ENCODE results near the gene FAM193A.
"Not testable (repeated sequence)": the region's sequence is repeated elsewhere in the genome, so short reads cannot be mapped to it uniquely, and the experiment has no call there.

FAM193A gene

DNA sequence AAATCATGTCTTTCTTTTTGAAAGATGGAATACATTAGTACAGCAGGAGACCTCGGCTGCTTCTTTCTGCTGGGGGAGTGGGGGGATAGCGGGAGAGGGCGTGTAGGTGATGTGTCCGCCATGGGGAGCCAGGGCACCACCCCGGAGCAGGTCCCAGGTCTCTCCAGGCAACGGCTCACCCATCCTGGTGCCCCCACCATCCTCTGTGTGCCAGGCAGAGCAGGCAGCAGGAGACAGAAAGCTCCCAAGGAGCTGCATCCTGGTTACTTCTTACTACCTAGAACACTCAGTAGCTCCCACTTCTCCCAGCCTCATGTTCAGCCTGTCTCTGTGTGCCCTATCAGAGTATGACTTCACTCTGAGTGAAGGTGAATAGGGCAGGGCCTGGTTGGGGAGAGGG lies 196.1 kb downstream of the FAM193A start:
- no peak for DNase-seq

- no peak for DNase-seq
These were observed 196.8 kb downstream of the FAM193A start for GRCh38 chr4:2733001-2733843.

DNA sequence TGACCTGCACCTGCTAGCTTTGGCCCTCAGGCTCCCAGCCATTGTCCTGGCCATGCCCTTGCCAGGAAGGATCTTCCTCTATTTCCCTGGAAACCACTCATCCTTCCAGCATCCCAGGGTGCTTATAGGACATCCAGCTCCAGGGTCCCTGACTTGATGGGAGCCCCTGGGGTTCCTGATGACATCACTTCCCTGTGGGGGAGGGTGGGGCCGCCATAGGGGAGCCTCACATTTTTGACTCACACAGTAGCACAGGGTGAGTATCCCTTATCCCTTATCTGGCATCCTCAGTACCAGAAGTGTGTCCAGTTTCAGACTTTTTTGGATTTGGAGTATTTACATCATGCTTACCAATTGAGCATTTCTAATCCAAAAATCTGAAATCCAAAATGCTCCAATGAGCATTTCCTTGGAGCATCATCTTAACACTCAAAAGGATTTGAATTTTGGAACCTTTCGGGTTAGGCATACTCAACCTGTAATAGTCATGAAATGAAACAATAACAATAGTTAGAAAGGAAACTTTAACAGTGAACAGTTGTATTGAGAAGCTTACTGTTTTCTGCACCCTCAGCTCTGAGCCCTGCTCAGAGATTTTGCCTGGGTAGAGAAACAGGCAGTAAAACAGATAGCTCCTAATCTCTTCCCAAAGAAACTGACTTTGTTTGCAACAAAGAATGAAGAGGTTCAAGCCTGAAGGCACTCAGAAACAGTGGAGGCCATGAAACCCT lies 197.6 kb downstream of the FAM193A start:
- no peak for DNase-seq

DNA sequence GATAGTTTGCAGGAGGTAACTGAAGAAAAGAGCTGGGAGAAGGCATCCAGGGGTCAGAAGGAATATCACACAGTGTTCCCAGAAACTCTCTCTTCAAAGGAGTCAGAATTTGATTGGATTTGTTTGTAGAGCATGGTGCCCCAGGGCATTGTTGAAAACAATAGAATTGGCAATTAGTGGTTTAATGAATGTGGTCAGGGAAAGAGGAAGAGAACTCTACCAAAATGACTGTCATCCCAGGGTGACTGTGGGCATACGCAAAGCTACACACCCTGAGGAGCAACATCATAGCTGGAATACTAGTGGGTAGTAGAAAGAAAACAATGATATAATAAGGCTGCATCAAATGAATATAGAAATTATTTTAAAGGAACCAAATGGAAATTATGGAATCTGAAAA lies 198.2 kb downstream of the FAM193A start:
- DNase-seq: peak; percentile 12

- DNase-seq: no peak
These were observed 199.4 kb downstream of the FAM193A start for GRCh38 chr4:2735869-2736268.

GRCh38 chr4:2738296-2738695 lies 201.8 kb downstream of the FAM193A start:
- not testable (repeated sequence) for DNase-seq

GRCh38 chr4:2741626-2742025 lies 205.2 kb downstream of the FAM193A start:
- DNase-seq: no peak

GRCh38 chr4:2742081-2742822 lies 205.8 kb downstream of the FAM193A start:
- no peak for DNase-seq

DNA sequence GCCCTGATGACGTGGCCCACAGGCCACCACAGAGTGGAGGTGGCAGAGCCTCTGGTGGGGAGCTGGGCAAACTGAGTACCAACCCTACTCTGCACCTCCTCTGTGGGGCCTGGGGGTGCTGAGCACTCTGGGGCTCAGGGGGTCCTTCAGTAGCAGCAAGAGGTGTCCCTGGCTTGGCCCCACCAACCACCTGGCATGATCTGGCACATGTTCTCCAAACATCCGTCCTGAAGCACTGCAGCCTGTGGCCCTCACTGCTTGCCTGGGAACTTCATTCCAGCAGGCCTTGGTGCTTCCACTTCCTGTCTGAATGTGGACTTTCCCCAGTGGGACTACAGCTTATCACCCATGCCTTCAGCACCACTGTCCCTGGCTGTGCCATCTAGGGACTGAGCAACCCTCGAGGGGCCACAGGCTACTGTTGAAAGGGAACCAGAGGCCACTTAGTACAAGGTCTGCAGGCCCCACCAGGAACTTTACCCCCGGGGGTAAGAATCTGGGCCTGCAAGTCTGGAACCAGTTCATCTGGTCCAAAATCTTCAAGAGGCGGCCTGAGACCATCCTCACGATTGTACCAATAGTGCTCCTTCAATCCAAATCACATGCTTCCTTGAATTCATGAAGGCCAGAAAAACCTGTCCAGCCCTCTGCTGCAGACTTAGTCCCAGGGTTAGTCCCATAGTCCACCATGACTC lies 206.5 kb downstream of the FAM193A start:
- no peak for DNase-seq

- no peak for DNase-seq
These were observed 207.3 kb downstream of the FAM193A start for GRCh38 chr4:2743518-2744445.

- DNase-seq: no peak
These were observed 208.3 kb downstream of the FAM193A start for GRCh38 chr4:2744576-2745270.

GRCh38 chr4:2745516-2745915 lies 209.1 kb downstream of the FAM193A start:
- no peak for DNase-seq

DNA sequence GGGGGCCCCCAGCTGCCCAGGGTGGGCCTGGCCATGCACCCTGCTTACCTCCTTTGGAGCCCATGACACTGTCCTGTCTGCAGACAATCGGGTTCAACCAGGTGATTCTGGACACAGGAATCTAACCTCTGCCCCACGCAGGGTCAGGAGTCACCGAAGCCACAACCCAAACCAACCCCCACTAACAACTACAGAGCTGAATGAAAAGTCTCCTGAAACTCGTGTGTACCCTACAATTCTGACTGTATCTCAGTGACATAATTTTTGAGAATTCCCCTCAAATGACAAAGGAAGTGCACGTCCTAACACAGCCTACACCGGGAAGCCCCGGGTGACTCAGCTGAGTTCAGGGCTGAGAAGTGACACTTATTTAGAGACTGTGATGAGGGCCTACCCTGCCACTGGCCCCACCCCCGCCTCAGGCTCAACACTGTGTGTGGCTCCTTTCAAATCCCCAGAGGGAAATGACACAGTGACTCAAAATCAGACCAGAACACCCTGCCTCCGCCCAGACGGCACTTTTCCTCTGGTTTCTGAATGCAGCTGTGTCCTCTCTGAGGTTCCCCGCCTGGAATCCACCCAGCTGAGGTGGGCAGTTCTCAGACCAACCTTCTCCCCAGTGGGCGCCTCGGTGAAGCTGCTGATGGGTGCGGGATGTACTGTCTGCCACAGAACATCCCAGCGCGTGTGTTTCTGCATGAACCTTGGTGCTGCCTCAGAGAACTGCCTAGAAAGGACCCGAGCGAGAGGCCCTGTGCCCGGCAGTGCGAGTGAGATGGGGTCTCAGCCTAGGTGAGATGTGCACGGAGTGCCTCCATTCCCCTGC lies 209.7 kb downstream of the FAM193A start:
- no peak for DNase-seq

GRCh38 chr4:2746891-2747695 lies 210.6 kb downstream of the FAM193A start:
- DNase-seq: no peak

GRCh38 chr4:2750719-2751605 lies 214.5 kb downstream of the FAM193A start:
- DNase-seq: no peak

- no peak for DNase-seq
These were observed 217.0 kb downstream of the FAM193A start for GRCh38 chr4:2753436-2753835.

DNA sequence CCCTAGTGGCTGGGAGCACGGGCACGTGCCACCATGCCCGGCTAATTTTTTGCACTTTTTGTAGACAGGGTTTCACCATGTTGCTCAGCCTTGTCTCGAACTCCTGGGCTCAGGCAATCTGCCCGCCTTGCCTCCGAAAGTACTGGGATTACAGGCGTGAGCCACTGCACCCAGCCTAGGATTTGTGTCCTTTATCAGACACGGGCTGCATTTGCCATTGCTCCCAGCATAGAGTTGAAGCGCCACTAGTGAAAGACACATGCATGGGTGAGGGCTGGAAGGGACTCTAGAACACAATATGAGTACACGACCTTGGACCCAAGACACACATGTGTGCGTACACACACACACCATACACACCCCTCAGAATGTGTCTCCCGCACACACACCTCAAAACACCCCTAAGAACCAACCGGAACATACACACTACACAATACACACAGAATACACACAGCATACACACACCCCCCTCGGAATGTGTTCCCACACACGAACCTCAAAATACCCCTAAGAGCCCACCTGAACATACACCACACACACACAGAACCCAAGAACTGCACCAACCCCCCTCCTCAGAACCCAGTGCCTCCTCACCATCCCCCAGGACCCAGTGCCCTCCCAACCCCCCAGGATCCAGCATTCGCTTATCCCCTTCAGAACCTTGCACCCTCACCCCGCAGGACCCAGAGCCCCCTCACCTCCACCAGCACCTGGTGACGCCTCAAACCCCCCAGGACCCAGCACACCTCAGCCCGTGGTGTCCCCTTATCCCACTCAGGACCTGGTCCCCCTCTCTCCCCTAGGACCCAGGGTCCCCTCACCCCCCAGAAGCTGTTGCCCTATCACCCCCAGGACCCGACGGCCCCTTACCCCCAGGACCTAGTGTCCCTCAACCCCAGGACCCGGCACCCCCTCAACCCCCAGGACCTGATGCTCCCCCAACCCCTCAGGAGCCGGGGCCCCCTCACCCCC lies 218.7 kb downstream of the FAM193A start:
- no peak for DNase-seq
